ENCODE results near the gene HSPG2.

Gene HSPG2

GRCh38 chr1:21868482-21868881, 68.6 kb downstream of the HSPG2 start:
- H3K4me3 ChIP-seq (ENCODE audit: low read length in 2 of 2): no peak overlapping the region
- H3K9me3 ChIP-seq (ENCODE audit: control insufficient read depth in 2 of 2, low read length in 2 of 2): no peaks in the 10 kb centered on the region
- no peaks in the 10 kb centered on the region for H3K27me3 ChIP-seq (ENCODE audit: control insufficient read depth in 1 of 2, insufficient read depth in 2 of 2, low read length in 2 of 2)
- H3K36me3 ChIP-seq (ENCODE audit: control insufficient read depth in 2 of 2, insufficient read depth in 2 of 2, low read length in 2 of 2): peaks cover 51 to 58% of the 10 kb centered on the region in 2 donors
- peaks cover 20% of the 10 kb centered on the region for H3K4me1 ChIP-seq (ENCODE audit: control insufficient read depth, insufficient read depth, low read length)
- H3K9ac ChIP-seq (ENCODE audit: low read length in 2 of 2): no peak overlapping the region
- H3K27ac ChIP-seq (ENCODE audit: low read length): no peak overlapping the region

- H3K4me1 ChIP-seq (ENCODE audit: control insufficient read depth, insufficient read depth, low read length): peaks cover 20% of the 10 kb centered on the region
- no peaks in the 10 kb centered on the region for H3K27me3 ChIP-seq (ENCODE audit: control insufficient read depth in 1 of 2, insufficient read depth in 2 of 2, low read length in 2 of 2)
- no peak overlapping the region for H3K4me3 ChIP-seq (ENCODE audit: low read length in 2 of 2)
- H3K9me3 ChIP-seq (ENCODE audit: control insufficient read depth in 2 of 2, low read length in 2 of 2): no peaks in the 10 kb centered on the region
- peaks cover 45 to 53% of the 10 kb centered on the region in 2 donors for H3K36me3 ChIP-seq (ENCODE audit: control insufficient read depth in 2 of 2, insufficient read depth in 2 of 2, low read length in 2 of 2)
- no peak overlapping the region for H3K27ac ChIP-seq (ENCODE audit: low read length)
- H3K9ac ChIP-seq (ENCODE audit: low read length in 2 of 2): no peak overlapping the region
These were observed 69.6 kb downstream of the HSPG2 start for GRCh38 chr1:21867451-21867996.

GRCh38 chr1:21866707-21867043, 70.4 kb downstream of the HSPG2 start:
- H3K27me3 ChIP-seq (ENCODE audit: control insufficient read depth in 1 of 2, insufficient read depth in 2 of 2, low read length in 2 of 2): no peaks in the 10 kb centered on the region
- H3K27ac ChIP-seq (ENCODE audit: low read length): no peak overlapping the region
- peaks cover 23% of the 10 kb centered on the region for H3K4me1 ChIP-seq (ENCODE audit: control insufficient read depth, insufficient read depth, low read length)
- no peak overlapping the region for H3K9ac ChIP-seq (ENCODE audit: low read length in 2 of 2)
- H3K4me3 ChIP-seq (ENCODE audit: low read length in 2 of 2): no peak overlapping the region
- H3K9me3 ChIP-seq (ENCODE audit: control insufficient read depth in 2 of 2, low read length in 2 of 2): no peaks in the 10 kb centered on the region
- peaks cover 40 to 49% of the 10 kb centered on the region in 2 donors for H3K36me3 ChIP-seq (ENCODE audit: control insufficient read depth in 2 of 2, insufficient read depth in 2 of 2, low read length in 2 of 2)

GRCh38 chr1:21865943-21866706, 71.0 kb downstream of the HSPG2 start:
- Histone ChIP-seq H3K4me3 (ENCODE audit: low read length in 2 of 2) (no peak overlapping the region), H3K27me3 (ENCODE audit: control insufficient read depth in 1 of 2, insufficient read depth in 2 of 2, low read length in 2 of 2) (no peaks in the 10 kb centered on the region), H3K9ac (ENCODE audit: low read length in 2 of 2) (no peak overlapping the region), H3K36me3 (ENCODE audit: control insufficient read depth in 2 of 2, insufficient read depth in 2 of 2, low read length in 2 of 2) (peaks cover 41 to 49% of the 10 kb centered on the region in 2 donors), H3K27ac (ENCODE audit: low read length) (no peak overlapping the region), H3K9me3 (ENCODE audit: control insufficient read depth in 2 of 2, low read length in 2 of 2) (no peaks in the 10 kb centered on the region), H3K4me1 (ENCODE audit: control insufficient read depth, insufficient read depth, low read length) (peaks cover 23% of the 10 kb centered on the region)

- H3K27ac ChIP-seq (ENCODE audit: low read length): no peak overlapping the region
- peaks cover 18% of the 10 kb centered on the region for H3K4me1 ChIP-seq (ENCODE audit: control insufficient read depth, insufficient read depth, low read length)
- H3K9ac ChIP-seq (ENCODE audit: low read length in 2 of 2): no peak overlapping the region
- no peak overlapping the region for H3K4me3 ChIP-seq (ENCODE audit: low read length in 2 of 2)
- H3K9me3 ChIP-seq (ENCODE audit: control insufficient read depth in 2 of 2, low read length in 2 of 2): no peaks in the 10 kb centered on the region
- no peaks in the 10 kb centered on the region for H3K27me3 ChIP-seq (ENCODE audit: control insufficient read depth in 1 of 2, insufficient read depth in 2 of 2, low read length in 2 of 2)
- H3K36me3 ChIP-seq (ENCODE audit: control insufficient read depth in 2 of 2, insufficient read depth in 2 of 2, low read length in 2 of 2): peaks cover 43 to 49% of the 10 kb centered on the region in 2 donors
These were observed 71.5 kb downstream of the HSPG2 start for GRCh38 chr1:21865609-21865942.

- Histone ChIP-seq H3K36me3 (ENCODE audit: control insufficient read depth in 2 of 2, insufficient read depth in 2 of 2, low read length in 2 of 2) (peaks cover 46 to 53% of the 10 kb centered on the region in 2 donors), H3K27me3 (ENCODE audit: control insufficient read depth in 1 of 2, insufficient read depth in 2 of 2, low read length in 2 of 2) (no peaks in the 10 kb centered on the region), H3K4me1 (ENCODE audit: control insufficient read depth, insufficient read depth, low read length) (peaks cover 9% of the 10 kb centered on the region), H3K9ac (ENCODE audit: low read length in 2 of 2) (no peak overlapping the region), H3K9me3 (ENCODE audit: control insufficient read depth in 2 of 2, low read length in 2 of 2) (no peaks in the 10 kb centered on the region), H3K27ac (ENCODE audit: low read length) (no peak overlapping the region), H3K4me3 (ENCODE audit: low read length in 2 of 2) (no peak overlapping the region)
These were observed 72.4 kb downstream of the HSPG2 start for GRCh38 chr1:21864730-21865129.

- Histone ChIP-seq H3K4me1 (ENCODE audit: control insufficient read depth, insufficient read depth, low read length) (peaks cover 6% of the 10 kb centered on the region), H3K27ac (ENCODE audit: low read length) (no peak overlapping the region), H3K27me3 (ENCODE audit: control insufficient read depth in 1 of 2, insufficient read depth in 2 of 2, low read length in 2 of 2) (no peaks in the 10 kb centered on the region), H3K4me3 (ENCODE audit: low read length in 2 of 2) (no peak overlapping the region), H3K9me3 (ENCODE audit: control insufficient read depth in 2 of 2, low read length in 2 of 2) (no peaks in the 10 kb centered on the region), H3K9ac (ENCODE audit: low read length in 2 of 2) (no peak overlapping the region), H3K36me3 (ENCODE audit: control insufficient read depth in 2 of 2, insufficient read depth in 2 of 2, low read length in 2 of 2) (peaks cover 49 to 58% of the 10 kb centered on the region in 2 donors)
These were observed 73.1 kb downstream of the HSPG2 start for GRCh38 chr1:21863981-21864380.

- Histone ChIP-seq H3K4me1 (ENCODE audit: control insufficient read depth, insufficient read depth, low read length) (peaks cover 6% of the 10 kb centered on the region), H3K9ac (ENCODE audit: low read length in 2 of 2) (no peak overlapping the region), H3K27ac (ENCODE audit: low read length) (peak overlapping the region; percentile 37)
These were observed 75.3 kb downstream of the HSPG2 start for GRCh38 chr1:21861602-21862429.

GRCh38 chr1:21860971-21861370, 76.1 kb downstream of the HSPG2 start:
- Histone ChIP-seq H3K9ac (ENCODE audit: low read length in 2 of 2) (no peak overlapping the region), H3K9me3 (ENCODE audit: control insufficient read depth in 2 of 2, low read length in 2 of 2) (no peaks in the 10 kb centered on the region), H3K4me1 (ENCODE audit: control insufficient read depth, insufficient read depth, low read length) (peaks cover 3% of the 10 kb centered on the region), H3K27me3 (ENCODE audit: control insufficient read depth in 1 of 2, insufficient read depth in 2 of 2, low read length in 2 of 2) (no peaks in the 10 kb centered on the region), H3K36me3 (ENCODE audit: control insufficient read depth in 2 of 2, insufficient read depth in 2 of 2, low read length in 2 of 2) (peaks cover 70 to 77% of the 10 kb centered on the region in 2 donors), H3K27ac (ENCODE audit: low read length) (no peak overlapping the region), H3K4me3 (ENCODE audit: low read length in 2 of 2) (no peak overlapping the region)

More at GRCh38 chr1:21861602-21862429, 75.3 kb downstream of the HSPG2 start:
- no peaks in the 10 kb centered on the region for H3K27me3 ChIP-seq (ENCODE audit: control insufficient read depth in 1 of 2, insufficient read depth in 2 of 2, low read length in 2 of 2)
- H3K36me3 ChIP-seq (ENCODE audit: control insufficient read depth in 2 of 2, insufficient read depth in 2 of 2, low read length in 2 of 2): peaks cover 63 to 77% of the 10 kb centered on the region in 2 donors
- no peaks in the 10 kb centered on the region for H3K9me3 ChIP-seq (ENCODE audit: control insufficient read depth in 2 of 2, low read length in 2 of 2)
- no peak overlapping the region for H3K4me3 ChIP-seq (ENCODE audit: low read length in 2 of 2)

- Histone ChIP-seq H3K9ac (ENCODE audit: low read length in 2 of 2) (no peak overlapping the region), H3K27ac (ENCODE audit: low read length) (no peak overlapping the region), H3K27me3 (ENCODE audit: control insufficient read depth in 1 of 2, insufficient read depth in 2 of 2, low read length in 2 of 2) (no peaks in the 10 kb centered on the region), H3K36me3 (ENCODE audit: control insufficient read depth in 2 of 2, insufficient read depth in 2 of 2, low read length in 2 of 2) (peaks cover 72 to 81% of the 10 kb centered on the region in 2 donors), H3K4me1 (ENCODE audit: control insufficient read depth, insufficient read depth, low read length) (peaks cover 3% of the 10 kb centered on the region), H3K9me3 (ENCODE audit: control insufficient read depth in 2 of 2, low read length in 2 of 2) (no peaks in the 10 kb centered on the region), H3K4me3 (ENCODE audit: low read length in 2 of 2) (no peak overlapping the region)
These were observed 77.4 kb downstream of the HSPG2 start for GRCh38 chr1:21859669-21860179.

Data from stomach smooth muscle (tissue), 2 donors.